PC-3 (cell line): ENCODE data around the gene ADGRG6.

Experiments used
- EZH2 ChIP-seq: fragments of 300-600 bp; sonication (generic); IDR thresholded peaks from one replicate; pipeline ENCODE4 v1.6.1; 2017; ENCODE audit warnings: antibody characterized with exemption, mild to moderate bottlenecking, low read length; ENCODE audit not compliant: unreplicated experiment
- TF ChIP-seq, protein P1 (sequence below): fragments of 300-600 bp; sonication (generic); conservative IDR thresholded peaks from 2 replicates; pipeline ENCODE4 v1.5.1; 2017; ENCODE audit warnings: antibody characterized with exemption, low read depth, mild to moderate bottlenecking, low read length

DNA sequence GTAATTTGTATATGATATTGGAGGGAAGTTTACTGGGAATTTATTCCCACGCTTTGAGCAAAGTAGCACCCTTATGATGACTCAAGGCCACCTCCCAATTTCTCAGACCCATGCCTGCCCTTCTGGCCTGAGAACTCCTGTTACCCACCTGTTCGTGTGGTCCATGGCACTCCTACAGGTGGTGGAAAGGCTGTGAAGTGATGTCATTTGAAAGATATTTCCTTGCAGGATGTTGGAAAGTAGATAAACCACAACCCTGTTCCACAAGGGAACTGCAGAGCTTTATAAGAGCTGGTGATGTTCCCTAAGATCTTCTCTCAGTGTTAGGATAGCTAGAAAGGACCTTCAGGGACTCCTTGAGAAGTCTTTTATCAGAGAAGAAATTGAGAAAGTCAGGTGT is 70.5 kb downstream of the ADGRG6 start:
- TF ChIP-seq, protein P1, sequence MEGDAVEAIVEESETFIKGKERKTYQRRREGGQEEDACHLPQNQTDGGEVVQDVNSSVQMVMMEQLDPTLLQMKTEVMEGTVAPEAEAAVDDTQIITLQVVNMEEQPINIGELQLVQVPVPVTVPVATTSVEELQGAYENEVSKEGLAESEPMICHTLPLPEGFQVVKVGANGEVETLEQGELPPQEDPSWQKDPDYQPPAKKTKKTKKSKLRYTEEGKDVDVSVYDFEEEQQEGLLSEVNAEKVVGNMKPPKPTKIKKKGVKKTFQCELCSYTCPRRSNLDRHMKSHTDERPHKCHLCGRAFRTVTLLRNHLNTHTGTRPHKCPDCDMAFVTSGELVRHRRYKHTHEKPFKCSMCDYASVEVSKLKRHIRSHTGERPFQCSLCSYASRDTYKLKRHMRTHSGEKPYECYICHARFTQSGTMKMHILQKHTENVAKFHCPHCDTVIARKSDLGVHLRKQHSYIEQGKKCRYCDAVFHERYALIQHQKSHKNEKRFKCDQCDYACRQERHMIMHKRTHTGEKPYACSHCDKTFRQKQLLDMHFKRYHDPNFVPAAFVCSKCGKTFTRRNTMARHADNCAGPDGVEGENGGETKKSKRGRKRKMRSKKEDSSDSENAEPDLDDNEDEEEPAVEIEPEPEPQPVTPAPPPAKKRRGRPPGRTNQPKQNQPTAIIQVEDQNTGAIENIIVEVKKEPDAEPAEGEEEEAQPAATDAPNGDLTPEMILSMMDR, result no peak
- TF ChIP-seq EZH2, result no peak
